CD4-positive, alpha-beta T cell treated with Interleukin-4 for 1 hour (primary cell): Measurements from ENCODE around the gene CCDC178.
"Not testable (repeated sequence)": the region's sequence is repeated elsewhere in the genome, so short reads cannot be mapped to it uniquely, and the experiment has no call there.

Experiments
- DNase-seq, 2 donors: peaks; one replicate each; pipeline ENCODE4 v3.0.0-alpha.2; 2020 to 2022

CCDC178 gene

GRCh38 chr18:33440060-33441043 is at the start of gene CCDC178:
Gene CCDC178, minus strand, starts transcription at chr18:33440721. Its CDS starts 28,633 bp downstream, at chr18:33412088.
- no peak for DNase-seq

- DNase-seq, result no peak
These were observed 43.4 kb upstream of the CCDC178 start for GRCh38 chr18:33483908-33484307.

- no peak for DNase-seq
These were observed 32.0 kb upstream of the CCDC178 start for GRCh38 chr18:33472509-33472908.

GRCh38 chr18:33470216-33470615 is 29.7 kb upstream of the CCDC178 start:
- DNase-seq, result no peak

GRCh38 chr18:33469699-33470098 is 29.2 kb upstream of the CCDC178 start:
- no peak for DNase-seq

GRCh38 chr18:33467531-33467930 is 27.0 kb upstream of the CCDC178 start:
- no peak for DNase-seq

- no peak for DNase-seq
These were observed 26.3 kb upstream of the CCDC178 start for GRCh38 chr18:33466822-33467221.

GRCh38 chr18:33460681-33461080 is 20.2 kb upstream of the CCDC178 start:
- DNase-seq, result no peak

- DNase-seq, result no peak
These were observed 19.1 kb upstream of the CCDC178 start for GRCh38 chr18:33459612-33460011.

- no peak for DNase-seq
These were observed 6.1 kb upstream of the CCDC178 start for GRCh38 chr18:33446604-33447003.

GRCh38 chr18:33444709-33445108 is 4.2 kb upstream of the CCDC178 start:
- no peak for DNase-seq

- no peak for DNase-seq
These were observed 7.7 kb downstream of the CCDC178 start for GRCh38 chr18:33432857-33433256.

GRCh38 chr18:33427549-33427948 is 13.0 kb downstream of the CCDC178 start:
- DNase-seq, result no peak

GRCh38 chr18:33424266-33424946 is 16.1 kb downstream of the CCDC178 start:
- no peak for DNase-seq

GRCh38 chr18:33421225-33421624 is 19.3 kb downstream of the CCDC178 start:
- DNase-seq, result no peak

- no peak for DNase-seq
These were observed 36.2 kb downstream of the CCDC178 start for GRCh38 chr18:33404244-33404873.

- not testable (repeated sequence) for DNase-seq
These were observed 41.6 kb downstream of the CCDC178 start for GRCh38 chr18:33398939-33399338.

- no peak for DNase-seq
These were observed 64.7 kb downstream of the CCDC178 start for GRCh38 chr18:33375829-33376228.

- no peak for DNase-seq
These were observed 68.1 kb downstream of the CCDC178 start for GRCh38 chr18:33372442-33372841.

- DNase-seq, result no peak
These were observed 70.6 kb downstream of the CCDC178 start for GRCh38 chr18:33369711-33370449.

- DNase-seq, result no peak
These were observed 83.8 kb downstream of the CCDC178 start for GRCh38 chr18:33356735-33357134.

GRCh38 chr18:33355756-33356155 is 84.8 kb downstream of the CCDC178 start:
- DNase-seq, result no peak

- no peak for DNase-seq
These were observed 85.3 kb downstream of the CCDC178 start for GRCh38 chr18:33355263-33355662.
